ENCODE results near the gene ITGA5. TPM values are rescaled to one million over a fixed set of nuclear protein-coding genes. Genes with fewer than 3 reads are reported as not detected.

Gene ITGA5
- total and polyA plus RNA-seq, 4 experiments from 2014 or later = 28.8 to 162 (median 111) TPM

- Histone ChIP-seq H3K27ac (ENCODE audit: low read depth, low read length) (no peak overlapping the region), H3K27me3 (ENCODE audit: insufficient read depth, low read length) (no peaks in the 10 kb centered on the region), H3K36me3 (ENCODE audit: insufficient read depth, low read length) (no peaks in the 10 kb centered on the region), H3K4me1 (ENCODE audit: insufficient read depth, low read length) (peaks cover 4% of the 10 kb centered on the region), H3K9me3 (ENCODE audit: control insufficient read depth in 1 of 2, low read length in 2 of 2) (no peaks in the 10 kb centered on the region), H3K4me3 (ENCODE audit: low read length in 2 of 2) (no peak overlapping the region)
- no peaks in the 10 kb centered on the region for H3K27me3 Mint-ChIP-seq
- ChIA-PET POLR2A (ENCODE audit: partially characterized antibody) (interaction anchor here (1.4 to 1.6 kb wide), 2 partner anchors 18 to 95 kb away, joined by 3 to 4 read pairs; no protein-coding TSS in a partner anchor), CTCF (ENCODE audit: partially characterized antibody) (interaction anchor here (0.8 to 10.3 kb wide), 20 partner anchors 10 to 167 kb away, joined by 3 to 108 read pairs (median 14); partner anchors contain the start of gene COPZ1)
- H3K9me3 Mint-ChIP-seq = no peaks in the 10 kb centered on the region
- H3K27ac Mint-ChIP-seq = no peak overlapping the region
- H3K36me3 Mint-ChIP-seq = no peaks in the 10 kb centered on the region
- no peak for DNase-seq
- intact Hi-C loops (cut with micrococcal nuclease) = no loop called here
- H3K4me1 Mint-ChIP-seq = peaks cover 3 to 7% (median 5%) of the 10 kb centered on the region in 4 donors
- no peak overlapping the region for H3K4me3 Mint-ChIP-seq
These were observed 37.9 kb downstream of the ITGA5 start for GRCh38 chr12:54381136-54381535.

GRCh38 chr12:54379398-54380201, 39.5 kb downstream of the ITGA5 start:
- peak; percentile 83 to 86 (median 84) for DNase-seq

GRCh38 chr12:54378796-54379397, 40.2 kb downstream of the ITGA5 start:
- Histone ChIP-seq H3K27me3 (ENCODE audit: insufficient read depth, low read length) (no peaks in the 10 kb centered on the region), H3K4me3 (ENCODE audit: low read length in 2 of 2) (no peak overlapping the region), H3K36me3 (ENCODE audit: insufficient read depth, low read length) (no peaks in the 10 kb centered on the region), H3K4me1 (ENCODE audit: insufficient read depth, low read length) (peaks cover 4% of the 10 kb centered on the region), H3K27ac (ENCODE audit: low read depth, low read length) (no peak overlapping the region), H3K9me3 (ENCODE audit: control insufficient read depth in 1 of 2, low read length in 2 of 2) (no peaks in the 10 kb centered on the region)
- Mint-ChIP-seq H3K4me1 (peaks cover 3 to 7% (median 5%) of the 10 kb centered on the region in 4 donors), H3K27ac (no peak overlapping the region), H3K27me3 (no peaks in the 10 kb centered on the region), H3K36me3 (no peaks in the 10 kb centered on the region), H3K9me3 (no peaks in the 10 kb centered on the region), H3K4me3 (peak overlapping the region in 6 of 8 donors; percentile 15 to 75 (median 66))
- peak in 1 of 5 donors; percentile 31 for DNase-seq
- intact Hi-C loops (cut with micrococcal nuclease) = loop anchor here (5.0 kb wide), 1 partner anchor 372 kb away; the partner anchor contains the start of gene HOXC8
- ChIA-PET CTCF (ENCODE audit: partially characterized antibody) (interaction anchor here (0.5 to 10.3 kb wide), 39 partner anchors 7 to 761 kb away, joined by 3 to 108 read pairs (median 8); partner anchors contain the start of genes CBX5, COPZ1, HNRNPA1 and SMUG1), POLR2A (ENCODE audit: partially characterized antibody) (interaction anchor here (0.6 to 1.4 kb wide), 3 partner anchors 8 to 67 kb away, joined by 3 to 5 read pairs (median 4); no protein-coding TSS in a partner anchor)

More at GRCh38 chr12:54379398-54380201, 39.5 kb downstream of the ITGA5 start:
- intact Hi-C loops (cut with micrococcal nuclease) = loop anchor here (5.0 kb wide), 1 partner anchor 372 kb away; the partner anchor contains the start of gene HOXC8
- no peaks in the 10 kb centered on the region for H3K27me3 ChIP-seq (ENCODE audit: insufficient read depth, low read length)
- H3K9me3 ChIP-seq (ENCODE audit: control insufficient read depth in 1 of 2, low read length in 2 of 2) = no peaks in the 10 kb centered on the region
- peak overlapping the region in 1 of 2 donors; percentile 38 for H3K4me3 ChIP-seq (ENCODE audit: low read length in 2 of 2)
- peak overlapping the region in 3 of 7 donors; percentile 24 to 44 (median 41) for H3K27ac Mint-ChIP-seq
- no peaks in the 10 kb centered on the region for H3K9me3 Mint-ChIP-seq
- no peaks in the 10 kb centered on the region for H3K27me3 Mint-ChIP-seq
- H3K4me3 Mint-ChIP-seq = peak overlapping the region; percentile 31 to 75 (median 62)
- H3K36me3 Mint-ChIP-seq = no peaks in the 10 kb centered on the region
- no peak overlapping the region for H3K27ac ChIP-seq (ENCODE audit: low read depth, low read length)
- peaks cover 4% of the 10 kb centered on the region for H3K4me1 ChIP-seq (ENCODE audit: insufficient read depth, low read length)
- H3K36me3 ChIP-seq (ENCODE audit: insufficient read depth, low read length) = no peaks in the 10 kb centered on the region
- CTCF ChIA-PET (ENCODE audit: partially characterized antibody) = interaction anchor here (0.5 to 10.3 kb wide), 48 partner anchors 8 to 762 kb away, joined by 3 to 108 read pairs (median 6); partner anchors contain the start of genes CBX5, COPZ1, HNRNPA1 and SMUG1
- H3K4me1 Mint-ChIP-seq = peaks cover 3 to 7% (median 5%) of the 10 kb centered on the region in 4 donors
- POLR2A ChIA-PET (ENCODE audit: partially characterized antibody) = interaction anchor here (0.6 to 1.4 kb wide), 3 partner anchors 9 to 66 kb away, joined by 3 to 5 read pairs (median 4); no protein-coding TSS in a partner anchor

DNA sequence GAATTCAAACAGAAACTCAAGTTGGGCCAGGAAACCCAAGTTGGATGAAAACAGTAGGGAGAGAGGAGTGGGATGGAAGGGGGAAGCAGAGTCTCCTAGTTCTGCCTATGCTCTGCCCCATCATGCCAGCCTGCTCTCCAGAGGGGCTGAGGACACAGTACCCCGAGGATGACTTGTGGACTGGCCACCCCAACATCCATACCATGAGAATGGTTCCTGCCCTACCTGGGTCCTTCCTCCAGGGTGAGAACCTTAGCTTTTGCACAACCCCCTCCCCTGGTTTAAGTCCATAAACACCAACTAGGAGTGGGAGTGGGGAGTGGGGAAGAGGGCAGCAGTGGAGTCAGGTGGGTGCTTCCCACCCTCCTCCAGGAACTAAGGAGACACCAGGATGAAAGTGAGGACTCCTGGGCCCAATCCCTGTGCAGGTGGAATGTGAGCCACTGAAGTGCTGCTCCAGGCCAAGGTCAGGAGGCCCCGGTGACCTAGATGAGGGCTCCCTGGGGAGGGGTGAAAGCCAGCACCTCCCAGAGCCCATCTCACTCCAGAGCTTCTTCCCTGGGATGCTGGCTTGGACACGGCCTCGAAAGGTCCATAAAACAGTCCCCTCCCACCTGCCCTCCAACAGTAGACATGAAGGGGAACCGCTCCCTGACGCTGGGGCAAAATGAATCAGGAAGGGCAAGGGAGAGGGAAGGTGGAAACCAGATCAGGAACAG, 41.1 kb downstream of the ITGA5 start:
- Histone ChIP-seq H3K36me3 (ENCODE audit: insufficient read depth, low read length) (no peaks in the 10 kb centered on the region), H3K27ac (ENCODE audit: low read depth, low read length) (no peak overlapping the region), H3K4me3 (ENCODE audit: low read length in 2 of 2) (no peak overlapping the region), H3K27me3 (ENCODE audit: insufficient read depth, low read length) (no peaks in the 10 kb centered on the region), H3K4me1 (ENCODE audit: insufficient read depth, low read length) (peaks cover 4% of the 10 kb centered on the region), H3K9me3 (ENCODE audit: control insufficient read depth in 1 of 2, low read length in 2 of 2) (no peaks in the 10 kb centered on the region)
- no peak for DNase-seq
- intact Hi-C loops (cut with micrococcal nuclease) = loop anchor here (5.0 kb wide), 1 partner anchor 371 kb away; the partner anchor contains the start of gene HOXC8
- peaks cover 3 to 7% (median 5%) of the 10 kb centered on the region in 4 donors for H3K4me1 Mint-ChIP-seq
- ChIA-PET POLR2A (ENCODE audit: partially characterized antibody) (interaction anchor here (1.2 kb wide), 1 partner anchor 98 kb away, joined by 3 read pairs; the partner anchor contains the start of genes CBX5 and HNRNPA1), CTCF (ENCODE audit: partially characterized antibody) (interaction anchor here (1.2 to 10.3 kb wide), 8 partner anchors 11 to 163 kb away, joined by 3 to 108 read pairs (median 26); no protein-coding TSS in a partner anchor)
- no peaks in the 10 kb centered on the region for H3K27me3 Mint-ChIP-seq
- H3K4me3 Mint-ChIP-seq = peak overlapping the region in 1 of 8 donors; percentile 6
- no peaks in the 10 kb centered on the region for H3K9me3 Mint-ChIP-seq
- no peaks in the 10 kb centered on the region for H3K36me3 Mint-ChIP-seq
- no peak overlapping the region for H3K27ac Mint-ChIP-seq

- peak in 1 of 5 donors; percentile 17 for DNase-seq
- Mint-ChIP-seq H3K27ac (peak overlapping the region in 2 of 7 donors; percentile 18 to 44), H3K36me3 (no peaks in the 10 kb centered on the region), H3K27me3 (no peaks in the 10 kb centered on the region), H3K9me3 (no peaks in the 10 kb centered on the region), H3K4me3 (no peak overlapping the region), H3K4me1 (peaks cover 4 to 14% (median 6%) of the 10 kb centered on the region in 4 donors)
- Histone ChIP-seq H3K27me3 (ENCODE audit: insufficient read depth, low read length) (no peaks in the 10 kb centered on the region), H3K9me3 (ENCODE audit: control insufficient read depth in 1 of 2, low read length in 2 of 2) (no peaks in the 10 kb centered on the region), H3K4me1 (ENCODE audit: insufficient read depth, low read length) (peaks cover 5% of the 10 kb centered on the region), H3K36me3 (ENCODE audit: insufficient read depth, low read length) (no peaks in the 10 kb centered on the region), H3K27ac (ENCODE audit: low read depth, low read length) (no peak overlapping the region), H3K4me3 (ENCODE audit: low read length in 2 of 2) (no peak overlapping the region)
- intact Hi-C loops (cut with micrococcal nuclease) = loop anchor here (5.0 kb wide), 1 partner anchor 370 kb away; the partner anchor contains the start of gene HOXC8
- POLR2A ChIA-PET (ENCODE audit: partially characterized antibody) = interaction anchor here (1.2 kb wide), 1 partner anchor 97 kb away, joined by 3 read pairs; the partner anchor contains the start of genes CBX5 and HNRNPA1
- CTCF ChIA-PET (ENCODE audit: partially characterized antibody) = interaction anchor here (1.0 to 1.3 kb wide), 2 partner anchors 10 to 62 kb away, joined by 3 read pairs; no protein-coding TSS in a partner anchor
These were observed 42.1 kb downstream of the ITGA5 start for GRCh38 chr12:54377007-54377406.

DNA sequence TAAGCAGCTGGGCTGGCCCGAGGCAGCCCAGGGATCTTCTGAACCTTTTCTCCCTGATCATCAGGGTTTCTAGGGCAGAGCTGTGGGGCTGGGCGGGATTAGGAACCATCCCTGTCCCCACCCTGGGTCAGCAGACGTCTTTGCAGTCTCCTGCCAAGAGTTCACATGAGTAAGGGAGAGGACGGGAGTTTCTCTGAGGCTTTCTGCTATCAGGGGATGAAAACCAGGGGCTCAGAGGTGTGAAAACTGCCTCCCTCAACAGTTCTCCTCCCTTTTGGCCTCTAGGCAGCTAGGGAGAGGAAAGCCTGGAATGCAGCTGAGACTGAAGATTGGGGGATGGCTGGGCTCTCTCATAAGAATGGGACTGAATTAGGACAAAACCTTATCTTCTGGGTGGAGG, 42.5 kb downstream of the ITGA5 start:
- peak overlapping the region in 2 of 7 donors; percentile 18 to 44 for H3K27ac Mint-ChIP-seq
- POLR2A ChIA-PET (ENCODE audit: partially characterized antibody) = interaction anchor here (1.2 kb wide), 1 partner anchor 96 kb away, joined by 3 read pairs; the partner anchor contains the start of genes CBX5 and HNRNPA1
- H3K9me3 Mint-ChIP-seq = no peaks in the 10 kb centered on the region
- Histone ChIP-seq H3K27ac (ENCODE audit: low read depth, low read length) (no peak overlapping the region), H3K4me3 (ENCODE audit: low read length in 2 of 2) (no peak overlapping the region), H3K36me3 (ENCODE audit: insufficient read depth, low read length) (no peaks in the 10 kb centered on the region), H3K27me3 (ENCODE audit: insufficient read depth, low read length) (no peaks in the 10 kb centered on the region), H3K4me1 (ENCODE audit: insufficient read depth, low read length) (peaks cover 10% of the 10 kb centered on the region), H3K9me3 (ENCODE audit: control insufficient read depth in 1 of 2, low read length in 2 of 2) (no peaks in the 10 kb centered on the region)
- intact Hi-C loops (cut with micrococcal nuclease) = loop anchor here (5.0 kb wide), 1 partner anchor 369 kb away; the partner anchor contains the start of gene HOXC8
- H3K27me3 Mint-ChIP-seq = no peaks in the 10 kb centered on the region
- H3K4me1 Mint-ChIP-seq = peaks cover 5 to 18% (median 10%) of the 10 kb centered on the region in 4 donors
- H3K4me3 Mint-ChIP-seq = no peak overlapping the region
- no peaks in the 10 kb centered on the region for H3K36me3 Mint-ChIP-seq
- no peak for DNase-seq
- CTCF ChIA-PET (ENCODE audit: partially characterized antibody) = interaction anchor here (1.0 to 1.3 kb wide), 2 partner anchors 10 to 62 kb away, joined by 3 read pairs; no protein-coding TSS in a partner anchor
